Transverse colon (tissue), 4 donors: ENCODE data around the gene ABAT. TPM values are rescaled to one million over a fixed set of nuclear protein-coding genes. Genes with fewer than 3 reads are reported as not detected.

Experiments used
- DNase-seq: peaks from one replicate; pipeline ENCODE4 v3.0.0-alpha.2; 2019
- H3K27ac ChIP-seq, 4 donors: fragments of 200-600 bp; sonication (generic); 2 replicates each; pipeline ENCODE4 v1.5.1; 2016 to 2018; ENCODE audit warnings: inconsistent platforms in 4 of 4
- H3K27me3 ChIP-seq: fragments of 200-600 bp; sonication (generic); 2 replicates; pipeline ENCODE4 v1.5.1; 2017; ENCODE audit warnings: inconsistent platforms
- H3K36me3 ChIP-seq, 4 donors: fragments of 200-600 bp; sonication (generic); 2 replicates each; pipeline ENCODE4 v1.5.1; 2017 to 2019; ENCODE audit warnings: inconsistent platforms in 4 of 4
- H3K4me1 ChIP-seq, 4 donors: fragments of 200-600 bp; sonication (generic); 2 replicates each; pipeline ENCODE4 v1.5.1; 2017 to 2020; ENCODE audit warnings: inconsistent platforms in 4 of 4
- H3K4me3 ChIP-seq, 4 donors: fragments of 200-600 bp; sonication (generic); 1 replicate in 1 of 4; 2 replicates in 3 of 4; pipeline versions ENCODE4 v1.5.1 to v1.6.1; 2017 to 2019; ENCODE audit warnings: inconsistent platforms in 4 of 4
- H3K9me3 ChIP-seq, 2 donors: fragments of 200-600 bp; sonication (generic); 2 replicates each; pipeline ENCODE4 v1.5.1; 2017 to 2019; ENCODE audit warnings: inconsistent platforms in 2 of 2
- CTCF ChIP-seq, 5 experiments: fragments of 200-600 bp in 3 of 5; fragments of 450-650 bp in 2 of 5; sonication (generic) in 3 of 5; IDR thresholded peaks; 1 replicate in 2 of 5; 2 replicates in 3 of 5; pipeline ENCODE4 v1.5.1; 2016 to 2017; ENCODE audit warnings: antibody characterized with exemption in 5 of 5, inconsistent platforms in 3 of 5, mild to moderate bottlenecking in 2 of 5, moderate library complexity in 1 of 5
- EP300 ChIP-seq: sonication (generic); formaldehyde crosslinking; IDR thresholded peaks from one replicate; pipeline ENCODE4 v1.6.1; 2017; ENCODE audit warnings: antibody characterized with exemption, low read depth
- POLR2A ChIP-seq: fragments of 450-650 bp; IDR thresholded peaks from one replicate; pipeline ENCODE4 v1.6.1; 2016; ENCODE audit warnings: antibody characterized with exemption, mild to moderate bottlenecking, moderate library complexity
- POLR2AphosphoS5 ChIP-seq, 3 donors: sonication (generic); formaldehyde crosslinking; IDR thresholded peaks; one replicate each; pipeline ENCODE4 v1.6.1; 2016; ENCODE audit warnings: antibody characterized with exemption in 3 of 3
- WGBS, 2 donors: methylation state at CpG; one replicate each; pipeline ENCODE4 v1.1.5; 2018; ENCODE audit warnings: low coverage in 1 of 2; 5-methylcytosine and 5-hydroxymethylcytosine counted together
- in situ Hi-C, 4 donors: fragments of 200-750 bp; cut with MboI; loops; one replicate each; pipeline versions ENCODE4 v1.15.0 to v1.15.1; 2017; ENCODE audit warnings: low sequenced_read_pairs in 3 of 4, low pct_ligation_motif_present in 1 of 4, low pct_unique_long_range_greater_than_20kb in 1 of 4
- intact Hi-C: fragments of 100-400 bp; cut with DNase I; formaldehyde crosslinking; loops from one replicate; pipeline ENCODE4 v1.15.1; 2023; ENCODE audit warnings: low total_unique reads
- total RNA-seq, 4 donors: library from RNA; depleted of rRNA; stranded (reverse); fragments of >200 nt; gene quantifications; one replicate each; pipeline ENCODE4 v1.1.0, GENCODE V29; 2016

ABAT gene
- total RNA-seq, 4 donors from 2014 or later = 15.7 to 35.2 (median 21.7) TPM

- H3K27ac ChIP-seq = no peak overlapping the region
- in situ Hi-C loops = no loop called here
- no peaks in the 10 kb centered on the region for H3K9me3 ChIP-seq
- TF ChIP-seq POLR2AphosphoS5 (IDR thresholded peaks at IDR 0.05) = no peak
- no peaks in the 10 kb centered on the region for H3K4me1 ChIP-seq
- H3K4me3 ChIP-seq = no peak overlapping the region
- no peak for DNase-seq
- H3K27me3 ChIP-seq = no peaks in the 10 kb centered on the region
- no peaks in the 10 kb centered on the region for H3K36me3 ChIP-seq
- intact Hi-C loops = no loop called here
- 80% methylated on average over 3 to 4 of the region's 4 CpGs for WGBS, 2 donors
Measured at GRCh38 chr16:8708536-8708935, 34.1 kb downstream of the ABAT start.

DNA sequence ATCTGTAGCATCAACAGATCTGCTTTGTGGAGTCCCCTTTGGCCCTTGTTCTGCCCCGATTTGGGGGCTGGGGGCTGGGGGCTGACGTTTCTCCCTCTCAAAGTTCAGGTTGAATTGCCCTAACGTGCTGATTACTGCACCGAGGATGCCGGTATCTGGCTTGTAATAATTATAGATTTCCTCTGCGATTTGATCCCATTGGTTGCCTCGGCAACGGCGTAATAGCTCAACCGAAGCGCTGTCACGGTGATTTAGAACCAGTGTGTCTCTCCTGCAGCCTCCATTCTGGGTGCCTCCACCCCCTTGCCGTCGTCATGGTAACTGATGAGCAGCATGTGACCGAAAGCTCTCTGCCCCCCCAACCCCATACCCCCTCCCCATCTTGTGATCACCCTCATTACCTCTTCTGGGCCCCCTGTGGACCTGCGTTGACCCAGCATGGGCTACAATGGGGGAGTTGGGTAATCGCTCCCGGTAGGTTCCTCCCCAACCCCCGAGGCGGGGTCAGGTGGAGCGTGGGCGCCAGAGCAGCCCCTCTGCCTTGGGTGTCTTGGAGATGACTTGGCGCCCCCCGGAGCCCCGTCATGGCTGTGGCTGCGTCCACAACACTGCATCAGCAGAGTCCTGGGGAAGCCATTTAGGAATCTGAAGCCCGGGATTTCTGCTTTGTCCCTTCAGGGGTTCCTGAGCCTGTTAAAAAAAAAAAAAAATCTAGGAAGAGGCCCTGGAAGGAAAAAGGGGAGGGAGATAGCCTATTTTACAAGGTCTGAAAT, 38.4 kb downstream of the ABAT start:
- in situ Hi-C loops (no loop called here), intact Hi-C loops (no loop called here)
- WGBS, 2 donors = 49 to 80% methylated on average over 1 to 27 of the region's 27 CpGs
- TF ChIP-seq POLR2AphosphoS5 (IDR thresholded peaks at IDR 0.05) (no peak), CTCF (IDR thresholded peaks at IDR 0.05) (no peak), POLR2A (no peak), EP300 (no peak)
- Histone ChIP-seq H3K27me3 (no peaks in the 10 kb centered on the region), H3K27ac (no peak overlapping the region), H3K4me3 (no peak overlapping the region), H3K4me1 (no peaks in the 10 kb centered on the region), H3K9me3 (peaks cover 0 to 6% of the 10 kb centered on the region in 2 donors), H3K36me3 (no peaks in the 10 kb centered on the region)
- DNase-seq = no peak

GRCh38 chr16:8713635-8714172, 39.3 kb downstream of the ABAT start:
- Histone ChIP-seq H3K36me3 (no peaks in the 10 kb centered on the region), H3K9me3 (peaks cover 0 to 6% of the 10 kb centered on the region in 2 donors), H3K4me1 (no peaks in the 10 kb centered on the region), H3K27ac (no peak overlapping the region), H3K27me3 (no peaks in the 10 kb centered on the region), H3K4me3 (no peak overlapping the region)
- 84 to 93% methylated on average over 2 to 10 of the region's 10 CpGs for WGBS, 2 donors
- in situ Hi-C loops (no loop called here), intact Hi-C loops (no loop called here)
- DNase-seq = no peak
- TF ChIP-seq POLR2A (no peak), POLR2AphosphoS5 (IDR thresholded peaks at IDR 0.05) (no peak), CTCF (IDR thresholded peaks at IDR 0.05) (no peak), EP300 (no peak)

DNA sequence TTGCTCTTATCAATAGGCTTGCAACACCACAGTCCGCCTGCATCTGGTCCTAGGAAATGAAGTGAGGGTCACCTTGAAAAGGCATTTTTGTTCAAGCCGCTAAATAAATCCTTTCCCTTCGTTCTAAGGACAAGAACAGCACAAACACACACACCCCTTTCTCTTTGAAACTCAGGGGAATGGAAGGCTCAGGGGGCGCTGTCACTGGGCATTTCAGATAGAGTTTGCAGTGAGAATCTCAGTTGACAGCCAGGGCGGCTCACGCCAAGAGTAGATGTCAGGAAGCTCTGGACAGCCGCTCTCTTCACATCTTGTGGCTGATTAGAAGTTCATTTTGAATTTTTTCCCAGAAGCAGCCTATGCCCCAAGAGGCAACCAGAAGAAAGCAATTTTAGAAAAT, 39.8 kb downstream of the ABAT start:
- H3K36me3 ChIP-seq = no peaks in the 10 kb centered on the region
- H3K27ac ChIP-seq = no peak overlapping the region
- 89 to 100% methylated on average over 3 to 7 of the region's 7 CpGs for WGBS, 2 donors
- H3K4me3 ChIP-seq = no peak overlapping the region
- TF ChIP-seq EP300 (no peak), CTCF (IDR thresholded peaks at IDR 0.05) (no peak), POLR2A (no peak), POLR2AphosphoS5 (IDR thresholded peaks at IDR 0.05) (no peak)
- in situ Hi-C loops (no loop called here), intact Hi-C loops (no loop called here)
- H3K27me3 ChIP-seq = no peaks in the 10 kb centered on the region
- H3K4me1 ChIP-seq = no peaks in the 10 kb centered on the region
- DNase-seq = no peak
- H3K9me3 ChIP-seq = peaks cover 0 to 6% of the 10 kb centered on the region in 2 donors
